Panc1 (cell line): Measurements from ENCODE around the gene ZCCHC7.

Source experiments
- CTCF ChIP-seq: fragments of 450-650 bp; IDR thresholded peaks from 2 replicates; pipeline ENCODE4 v1.5.1; 2017; ENCODE audit warnings: mild to moderate bottlenecking
- POLR2AphosphoS5 ChIP-seq: IDR thresholded peaks from 2 replicates; pipeline ENCODE4 v1.6.1; 2012; ENCODE audit warnings: mild to moderate bottlenecking, low read depth, low read length, moderate library complexity
- REST ChIP-seq, 2 experiments: IDR thresholded peaks; 2 replicates each; pipeline ENCODE4 v1.6.1; 2011 to 2012; ENCODE audit warnings: low read depth in 2 of 2, control low read depth in 1 of 2, low read length in 1 of 2, mild to moderate bottlenecking in 1 of 2, moderate library complexity in 1 of 2; ENCODE audit not compliant: insufficient read depth in 1 of 2
- SIN3A ChIP-seq: IDR thresholded peaks from 2 replicates; pipeline ENCODE4 v1.6.1; 2012; ENCODE audit warnings: low read depth, mild to moderate bottlenecking, low read length, moderate library complexity, borderline replicate concordance; ENCODE audit not compliant: insufficient read depth
- TCF7L2 ChIP-seq: IDR thresholded peaks from 2 replicates; pipeline ENCODE4 v1.6.1; 2011; ENCODE audit warnings: mild to moderate bottlenecking, low read depth, low read length, inconsistent platforms

GRCh38 chr9:37311938-37312708 is 191.7 kb downstream of the ZCCHC7 start:
- TF ChIP-seq CTCF (no peak), POLR2AphosphoS5 (no peak), REST (IDR thresholded peaks at IDR 0.05; ENCODE audit: insufficient read depth in 1 of 2, low read depth in 2 of 2, low read length in 1 of 2) (no peak), SIN3A (no peak), TCF7L2 (no peak)
